Measurements from ENCODE around the gene STOX2. TPM values are rescaled to one million over a fixed set of nuclear protein-coding genes. Genes with fewer than 3 reads are reported as not detected.

STOX2 gene
- 1.6 to 1.9 TPM (median 1.6 TPM) in 3 replicates for total RNA-seq
- long read RNA-seq, result 0 reads

DNA sequence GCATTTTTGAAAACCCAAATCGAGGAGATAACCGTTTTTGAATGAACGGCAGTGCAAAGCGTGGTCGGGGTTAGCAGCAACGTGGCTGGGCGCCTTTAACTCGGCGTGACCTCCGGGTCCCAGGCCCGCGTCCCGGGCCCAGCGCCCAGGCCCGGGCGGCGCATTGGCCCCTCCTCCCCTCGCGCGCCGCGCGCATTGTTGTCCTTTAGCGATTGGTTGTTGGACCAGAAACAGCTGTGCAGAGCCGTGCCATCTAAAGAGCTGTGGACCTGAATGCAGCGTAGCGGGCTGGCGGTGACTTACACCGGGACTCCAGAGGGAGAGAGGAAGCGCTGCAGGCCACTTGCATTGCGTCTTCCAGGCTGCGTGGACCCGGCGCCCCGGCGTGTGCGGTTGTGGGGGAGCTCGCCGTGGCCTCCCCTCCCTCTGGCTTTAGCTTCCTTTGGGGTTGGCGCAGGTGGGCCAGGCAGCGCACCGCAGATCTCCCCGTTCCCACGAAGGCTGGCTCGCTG is at the start of gene STOX2:
Gene STOX2 (plus strand): TSS at position 227 of the 512 bp plus-strand sequence. CDS start 1,484 bp downstream, outside the sequence.
- Mint-ChIP-seq H3K4me3 (ENCODE audit: unreplicated experiment) (peak within 1 kb of the TSS; percentile 77), H3K27me3 (ENCODE audit: low read depth) (peaks cover 23% of the 10 kb centered on the region), H3K27ac (ENCODE audit: unreplicated experiment) (no peak within 1 kb of the TSS), H3K36me3 (ENCODE audit: low read depth) (peaks cover 6% of the 10 kb centered on the region), H3K9me3 (ENCODE audit: low read depth) (peaks cover 5% of the 10 kb centered on the region), H3K4me1 (ENCODE audit: low read depth) (peaks cover 11% of the 10 kb centered on the region)
- no peak for TF ChIP-seq CTCF (IDR thresholded peaks at IDR 0.05)
- no peak for DNase-seq (ENCODE audit: low spot score)

- H3K4me1 Mint-ChIP-seq (ENCODE audit: low read depth), result peaks cover 4% of the 10 kb centered on the region
- no peaks in the 10 kb centered on the region for H3K9me3 Mint-ChIP-seq (ENCODE audit: low read depth)
- H3K36me3 Mint-ChIP-seq (ENCODE audit: low read depth), result no peaks in the 10 kb centered on the region
- peaks cover 40% of the 10 kb centered on the region for H3K27me3 Mint-ChIP-seq (ENCODE audit: low read depth)
- H3K4me3 Mint-ChIP-seq (ENCODE audit: unreplicated experiment), result no peak overlapping the region
- no peak for TF ChIP-seq CTCF (IDR thresholded peaks at IDR 0.05)
- DNase-seq (ENCODE audit: low spot score), result no peak
- no peak overlapping the region for H3K27ac Mint-ChIP-seq (ENCODE audit: unreplicated experiment)
These were observed 49.5 kb upstream of the STOX2 start for GRCh38 chr4:183855323-183856190.

DNA sequence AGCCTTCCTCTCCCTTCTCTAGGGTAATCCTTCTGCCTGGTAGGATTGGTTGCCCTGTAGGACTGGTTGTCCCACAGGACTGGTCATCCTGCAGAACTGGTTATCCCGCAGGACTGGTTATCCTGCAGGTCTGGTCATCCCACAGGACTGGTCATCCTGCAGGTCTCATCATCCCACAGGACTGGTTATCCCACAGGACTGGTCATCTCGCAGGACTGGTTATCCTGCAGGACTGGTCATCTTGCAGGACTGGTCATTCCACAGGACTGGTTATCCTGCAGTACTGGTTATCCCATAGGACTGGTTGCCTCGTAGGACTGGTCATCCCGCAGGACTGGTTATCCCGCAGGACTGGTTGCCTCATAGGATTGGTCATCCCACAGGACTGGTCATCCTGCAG is 48.1 kb upstream of the STOX2 start:
- TF ChIP-seq CTCF (IDR thresholded peaks at IDR 0.05), result no peak
- H3K36me3 Mint-ChIP-seq (ENCODE audit: low read depth), result no peaks in the 10 kb centered on the region
- no peak overlapping the region for H3K27ac Mint-ChIP-seq (ENCODE audit: unreplicated experiment)
- peaks cover 4% of the 10 kb centered on the region for H3K4me1 Mint-ChIP-seq (ENCODE audit: low read depth)
- DNase-seq (ENCODE audit: low spot score), result no peak
- H3K27me3 Mint-ChIP-seq (ENCODE audit: low read depth), result peaks cover 40% of the 10 kb centered on the region
- no peaks in the 10 kb centered on the region for H3K9me3 Mint-ChIP-seq (ENCODE audit: low read depth)
- no peak overlapping the region for H3K4me3 Mint-ChIP-seq (ENCODE audit: unreplicated experiment)

DNA sequence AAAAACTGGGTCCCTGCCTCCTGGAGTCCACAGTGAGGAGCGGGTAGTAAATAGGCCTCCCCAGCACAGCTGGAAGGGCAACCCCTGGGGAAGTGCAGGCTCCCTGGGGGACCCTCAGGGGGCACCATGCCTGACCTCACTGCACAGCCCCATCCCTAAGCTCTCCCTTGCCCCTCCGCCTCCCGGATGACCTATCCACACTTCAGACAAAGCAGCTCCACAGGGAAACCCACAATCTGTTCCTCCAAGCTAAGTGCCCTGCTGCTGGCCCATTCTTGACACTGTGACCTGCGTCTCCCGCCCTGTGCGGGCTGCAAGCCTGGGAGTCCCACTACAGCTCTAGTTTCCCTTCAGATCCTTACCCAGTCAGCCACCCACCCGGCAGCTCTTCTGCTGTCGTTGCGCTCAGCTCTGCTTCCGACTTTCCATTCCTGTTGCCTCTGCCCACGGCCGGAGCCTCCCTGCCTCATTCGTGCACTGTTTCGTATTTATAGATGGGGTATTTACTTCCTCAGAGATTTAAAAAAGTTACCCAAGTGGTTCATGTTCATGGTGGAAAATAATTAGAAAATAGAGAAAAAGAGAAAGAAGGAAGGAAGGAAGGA is 47.0 kb upstream of the STOX2 start:
- Mint-ChIP-seq H3K27ac (ENCODE audit: unreplicated experiment) (no peak overlapping the region), H3K4me3 (ENCODE audit: unreplicated experiment) (peak overlapping the region; percentile 17), H3K4me1 (ENCODE audit: low read depth) (peaks cover 4% of the 10 kb centered on the region), H3K27me3 (ENCODE audit: low read depth) (peaks cover 32% of the 10 kb centered on the region), H3K9me3 (ENCODE audit: low read depth) (no peaks in the 10 kb centered on the region), H3K36me3 (ENCODE audit: low read depth) (no peaks in the 10 kb centered on the region)
- TF ChIP-seq CTCF (IDR thresholded peaks at IDR 0.05), result no peak
- no peak for DNase-seq (ENCODE audit: low spot score)

GRCh38 chr4:183860119-183860518 is 45.0 kb upstream of the STOX2 start:
- H3K4me1 Mint-ChIP-seq (ENCODE audit: low read depth), result peaks cover 4% of the 10 kb centered on the region
- peaks cover 33% of the 10 kb centered on the region for H3K27me3 Mint-ChIP-seq (ENCODE audit: low read depth)
- no peaks in the 10 kb centered on the region for H3K36me3 Mint-ChIP-seq (ENCODE audit: low read depth)
- H3K9me3 Mint-ChIP-seq (ENCODE audit: low read depth), result no peaks in the 10 kb centered on the region
- no peak overlapping the region for H3K4me3 Mint-ChIP-seq (ENCODE audit: unreplicated experiment)
- TF ChIP-seq CTCF (IDR thresholded peaks at IDR 0.05), result no peak
- no peak for DNase-seq (ENCODE audit: low spot score)
- H3K27ac Mint-ChIP-seq (ENCODE audit: unreplicated experiment), result no peak overlapping the region
